GM23248 (cell line): ENCODE measurements around the gene WWTR1. TPM values are rescaled to one million over a fixed set of nuclear protein-coding genes. Genes with fewer than 3 reads are reported as not detected.
A peak's percentile ranks its signal among the peaks of the same experiment; 100 is the strongest.

Experiments
- DNase-seq: peaks from one replicate; pipeline ENCODE4 v3.0.0-alpha.2; 2015
- H2AFZ ChIP-seq: fragments of 200-600 bp; sonication (generic); 2 replicates; pipeline ENCODE4 v1.6.1; 2016; ENCODE audit warnings: antibody characterized with exemption
- H3F3A ChIP-seq: fragments of 200-600 bp; sonication (generic); 2 replicates; pipeline ENCODE4 v1.6.1; 2016; ENCODE audit warnings: mild to moderate bottlenecking, antibody characterized with exemption, mixed run types; ENCODE audit not compliant: insufficient read depth
- H3K27ac ChIP-seq: fragments of 200-600 bp; sonication (generic); 2 replicates; pipeline ENCODE4 v1.5.1; 2016; ENCODE audit warnings: mild to moderate bottlenecking
- H3K27me3 ChIP-seq: fragments of 200-600 bp; sonication (generic); replicated peaks from 2 replicates; pipeline ENCODE4 v1.6.1; 2016; ENCODE audit warnings: mild to moderate bottlenecking; ENCODE audit not compliant: insufficient read depth
- H3K36me3 ChIP-seq: fragments of 200-600 bp; sonication (generic); 2 replicates; pipeline ENCODE4 v1.6.1; 2016; ENCODE audit warnings: low read depth, mild to moderate bottlenecking
- H3K4me1 ChIP-seq: fragments of 200-600 bp; sonication (generic); 2 replicates; pipeline ENCODE4 v1.6.1; 2016; ENCODE audit warnings: mild to moderate bottlenecking; ENCODE audit not compliant: insufficient read depth
- H3K4me2 ChIP-seq: fragments of 200-600 bp; sonication (generic); one replicate; pipeline ENCODE4 v1.6.1; 2016; ENCODE audit warnings: mild to moderate bottlenecking; ENCODE audit not compliant: unreplicated experiment
- H3K4me3 ChIP-seq: fragments of 200-600 bp; sonication (generic); 2 replicates; pipeline ENCODE4 v1.5.1; 2016; ENCODE audit warnings: mild to moderate bottlenecking
- H3K79me2 ChIP-seq: fragments of 200-600 bp; sonication (generic); 2 replicates; pipeline ENCODE4 v1.6.1; 2016; ENCODE audit warnings: mild to moderate bottlenecking; ENCODE audit not compliant: insufficient read depth
- H3K9ac ChIP-seq: fragments of 200-600 bp; sonication (generic); 2 replicates; pipeline ENCODE4 v1.6.1; 2016; ENCODE audit warnings: mild to moderate bottlenecking
- H3K9me2 ChIP-seq: fragments of 200-600 bp; sonication (generic); 2 replicates; pipeline ENCODE4 v1.6.1; 2016; ENCODE audit warnings: mixed run types, mild to moderate bottlenecking, moderate library complexity; ENCODE audit not compliant: insufficient read depth
- H3K9me3 ChIP-seq: fragments of 200-600 bp; sonication (generic); one replicate; pipeline ENCODE4 v1.6.1; 2017; ENCODE audit warnings: low read depth
- H4K20me1 ChIP-seq: fragments of 200-600 bp; sonication (generic); 2 replicates; pipeline ENCODE4 v1.6.0; 2016; ENCODE audit not compliant: insufficient read depth
- EZH2 ChIP-seq: fragments of 200-600 bp; sonication (generic); IDR thresholded peaks from 2 replicates; pipeline ENCODE4 v1.6.1; 2018; ENCODE audit warnings: antibody characterized with exemption, mild to moderate bottlenecking; ENCODE audit not compliant: insufficient read depth, poor library complexity, severe bottlenecking
- EZH2phosphoT487 ChIP-seq: fragments of 200-600 bp; sonication (generic); IDR thresholded peaks from 2 replicates; pipeline ENCODE4 v1.6.1; 2018; ENCODE audit warnings: antibody characterized with exemption, moderate library complexity, mild to moderate bottlenecking, low read depth; ENCODE audit not compliant: insufficient read depth
- WGBS, 2 experiments: methylation state at CpG; one replicate each; pipeline ENCODE4 v1.1.6; 2015 to 2017; ENCODE audit warnings: low lambda C conversion rate in 2 of 2, low coverage in 1 of 2; ENCODE audit errors: missing lambda C conversion rate in 2 of 2; 5-methylcytosine and 5-hydroxymethylcytosine counted together
- in situ Hi-C: fragments of 300-500 bp; cut with MboI; formaldehyde crosslinking; loops from 2 replicates; pipeline ENCODE4 v1.15.0; 2020
- polyA plus RNA-seq: library from polyadenylated mRNA; unstranded; fragments of >200 nt; fragmentation: Nextera tagmentation; extraction: Ambion mirVana; gene quantifications from 2 replicates; pipeline ENCODE4 v1.2.1, GENCODE V29; 2016
- total RNA-seq: library from RNA; depleted of rRNA; stranded (reverse); fragments of >200 nt; shearing (Covaris generic); gene quantifications from 2 replicates; pipeline ENCODE4 v1.2.3, GENCODE V29; 2014

Gene WWTR1
- total and polyA plus RNA-seq, 2 experiments from 2014 or later, result 53.3 to 75.7 TPM

GRCh38 chr3:149547954-149548668, 109.7 kb downstream of the WWTR1 start:
- TF ChIP-seq EZH2phosphoT487 (no peak), EZH2 (no peak)
- Histone ChIP-seq H3K9me2 (no peaks in the 10 kb centered on the region), H2AFZ (peak overlapping the region; percentile 15; the same call in 1 of the 2 replicates), H3K4me2 (peak overlapping the region; percentile 68), H3K79me2 (peaks cover 74% of the 10 kb centered on the region), H3K4me1 (peaks cover 35% of the 10 kb centered on the region), H3K4me3 (peak overlapping the region; percentile 46), H3K27ac (peak overlapping the region; percentile 94), H3K36me3 (no peaks in the 10 kb centered on the region), H4K20me1 (no peaks in the 10 kb centered on the region), H3F3A (peaks cover 40% of the 10 kb centered on the region), H3K27me3 (no peaks in the 10 kb centered on the region), H3K9me3 (no peaks in the 10 kb centered on the region), H3K9ac (peak overlapping the region; percentile 82)
- 15% methylated on average over 13 of the region's 13 CpGs for WGBS, 2 experiments
- peak; percentile 94 for DNase-seq
- in situ Hi-C loops, result no loop called here

GRCh38 chr3:149547413-149547812, 110.4 kb downstream of the WWTR1 start:
- 22 to 27% methylated on average over 9 of the region's 9 CpGs for WGBS, 2 experiments
- Histone ChIP-seq H3F3A (peaks cover 40% of the 10 kb centered on the region), H3K9me2 (no peaks in the 10 kb centered on the region), H3K4me3 (peak overlapping the region; percentile 46), H3K79me2 (peaks cover 74% of the 10 kb centered on the region), H3K9ac (peak overlapping the region; percentile 82), H2AFZ (no peak overlapping the region), H3K4me1 (peaks cover 38% of the 10 kb centered on the region), H3K27ac (peak overlapping the region; percentile 94), H3K36me3 (0 out of 2 replicates have a peak, but pooled peaks cover 2% of the 10 kb centered on the region), H3K27me3 (no peaks in the 10 kb centered on the region), H4K20me1 (no peaks in the 10 kb centered on the region), H3K4me2 (peak overlapping the region; percentile 68), H3K9me3 (no peaks in the 10 kb centered on the region)
- TF ChIP-seq EZH2phosphoT487 (no peak), EZH2 (no peak)
- DNase-seq, result peak; percentile 75
- in situ Hi-C loops, result no loop called here

- in situ Hi-C loops, result no loop called here
- no peak overlapping the region for H3K27ac ChIP-seq
- WGBS, 2 experiments, result 97 to 98% methylated on average over 2 of the region's 2 CpGs
Measured at GRCh38 chr3:149545049-149545448, 112.8 kb downstream of the WWTR1 start.

GRCh38 chr3:149542375-149543312, 115.2 kb downstream of the WWTR1 start:
- H3K27me3 ChIP-seq, result no peaks in the 10 kb centered on the region
- H4K20me1 ChIP-seq, result no peaks in the 10 kb centered on the region
- peaks cover 69% of the 10 kb centered on the region for H3K4me1 ChIP-seq
- H3K9ac ChIP-seq, result peak overlapping the region; percentile 18
- in situ Hi-C loops, result no loop called here
- peak overlapping the region; percentile 33 for H3K4me2 ChIP-seq
- DNase-seq, result peak; percentile 40
- no peak overlapping the region for H2AFZ ChIP-seq
- no peak overlapping the region for H3K4me3 ChIP-seq
- no peaks in the 10 kb centered on the region for H3K9me2 ChIP-seq
- no peaks in the 10 kb centered on the region for H3K9me3 ChIP-seq
- TF ChIP-seq EZH2 (no peak), EZH2phosphoT487 (no peak)
- WGBS, 2 experiments, result 55 to 57% methylated on average over 9 of the region's 9 CpGs
- peaks cover 76% of the 10 kb centered on the region for H3K79me2 ChIP-seq
- H3F3A ChIP-seq, result peaks cover 67% of the 10 kb centered on the region
- H3K36me3 ChIP-seq, result 0 out of 2 replicates have a peak, but pooled peaks cover 9% of the 10 kb centered on the region
- H3K27ac ChIP-seq, result peak overlapping the region; percentile 86

More at GRCh38 chr3:149545049-149545448, 112.8 kb downstream of the WWTR1 start:
- TF ChIP-seq EZH2 (no peak), EZH2phosphoT487 (no peak)
- peaks cover 61% of the 10 kb centered on the region for H3K4me1 ChIP-seq
- H4K20me1 ChIP-seq, result no peaks in the 10 kb centered on the region
- no peak overlapping the region for H3K9ac ChIP-seq
- H2AFZ ChIP-seq, result no peak overlapping the region
- H3K4me3 ChIP-seq, result no peak overlapping the region
- no peaks in the 10 kb centered on the region for H3K27me3 ChIP-seq
- no peak overlapping the region for H3K4me2 ChIP-seq
- H3K9me2 ChIP-seq, result no peaks in the 10 kb centered on the region
- DNase-seq, result no peak
- H3K36me3 ChIP-seq, result 0 out of 2 replicates have a peak, but pooled peaks cover 9% of the 10 kb centered on the region
- peaks cover 74% of the 10 kb centered on the region for H3K79me2 ChIP-seq
- H3K9me3 ChIP-seq, result no peaks in the 10 kb centered on the region
- H3F3A ChIP-seq, result peaks cover 62% of the 10 kb centered on the region
